ENCODE results near the gene PLPP4.

GRCh38 chr10:120521880-120522279, 64.9 kb downstream of the PLPP4 start:
- TF ChIP-seq, protein P1, sequence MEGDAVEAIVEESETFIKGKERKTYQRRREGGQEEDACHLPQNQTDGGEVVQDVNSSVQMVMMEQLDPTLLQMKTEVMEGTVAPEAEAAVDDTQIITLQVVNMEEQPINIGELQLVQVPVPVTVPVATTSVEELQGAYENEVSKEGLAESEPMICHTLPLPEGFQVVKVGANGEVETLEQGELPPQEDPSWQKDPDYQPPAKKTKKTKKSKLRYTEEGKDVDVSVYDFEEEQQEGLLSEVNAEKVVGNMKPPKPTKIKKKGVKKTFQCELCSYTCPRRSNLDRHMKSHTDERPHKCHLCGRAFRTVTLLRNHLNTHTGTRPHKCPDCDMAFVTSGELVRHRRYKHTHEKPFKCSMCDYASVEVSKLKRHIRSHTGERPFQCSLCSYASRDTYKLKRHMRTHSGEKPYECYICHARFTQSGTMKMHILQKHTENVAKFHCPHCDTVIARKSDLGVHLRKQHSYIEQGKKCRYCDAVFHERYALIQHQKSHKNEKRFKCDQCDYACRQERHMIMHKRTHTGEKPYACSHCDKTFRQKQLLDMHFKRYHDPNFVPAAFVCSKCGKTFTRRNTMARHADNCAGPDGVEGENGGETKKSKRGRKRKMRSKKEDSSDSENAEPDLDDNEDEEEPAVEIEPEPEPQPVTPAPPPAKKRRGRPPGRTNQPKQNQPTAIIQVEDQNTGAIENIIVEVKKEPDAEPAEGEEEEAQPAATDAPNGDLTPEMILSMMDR (IDR thresholded peaks at IDR 0.05): no peak
- no peak for TF ChIP-seq POLR2A (IDR thresholded peaks at IDR 0.05)
